K562 (cell line): ENCODE results near the gene ARHGEF38. TPM values are rescaled to one million over a fixed set of nuclear protein-coding genes. Genes with fewer than 3 reads are reported as not detected.

ENCODE experiments used
- ATAC-seq: fragments of 200-7000 bp; cut with Tn5 transposase; 3 replicates; pipeline ENCODE4 v1.9.1; 2020; ENCODE audit warnings: moderate library complexity
- BruUV-seq: library from RNA; stranded (reverse); fragments of 400-500 nt; replicated peaks from 2 replicates; lab custom pipeline; 2021; lab: Mats Ljungman, UMichigan
- CTCF ChIA-PET: fragments of 300-600 bp; formaldehyde crosslinking; extraction: SDS; loops from one replicate; lab custom pipeline; 2021; ENCODE audit warnings: low intra/inter-chr PET ratio; lab: Yijun Ruan, JAX
- POLR2A ChIA-PET: fragments of 300-600, 350-650 bp; sonication (Branson Sonifier 250); formaldehyde crosslinking; extraction: SDS; loops from one replicate; lab custom pipeline; 2021; ENCODE audit warnings: antibody characterized with exemption, inconsistent platforms; lab: Yijun Ruan, JAX
- DNase-seq, 4 experiments: peaks; one replicate each; pipeline versions ENCODE4 v3.0.0 to v3.0.0-alpha.2; 2011 to 2018; ENCODE audit warnings: low spot score in 3 of 4, mixed read lengths in 3 of 4; ENCODE audit errors: extremely low read depth in 1 of 4
- FAIRE-seq: peaks from 2 replicates; lab custom pipeline; 2011; peaks lifted over from hg19 to GRCh38; lab: Jason Lieb, UNC
- H2AFZ ChIP-seq: 2 replicates; pipeline ENCODE4 v1.6.0; 2011; ENCODE audit warnings: low read depth, low read length, control low read depth, inconsistent platforms
- H3K27ac ChIP-seq: fragments of 200-600 bp; 3 replicates; pipeline ENCODE4 v1.8.0; 2011; ENCODE audit warnings: low read depth, mild to moderate bottlenecking, control low read depth, inconsistent platforms, low read length, moderate library complexity, mixed read lengths; ENCODE audit errors: extremely low read depth
- H3K27me3 ChIP-seq, 2 experiments: fragments of 300-600 bp in 1 of 2; 2 replicates in 1 of 2; 3 replicates in 1 of 2; pipeline versions ENCODE4 v1.6.0 to v1.8.0; 2011; ENCODE audit warnings: inconsistent platforms in 2 of 2, low read length in 2 of 2, mild to moderate bottlenecking in 1 of 2, mixed read lengths in 1 of 2, moderate library complexity in 1 of 2; ENCODE audit not compliant: control insufficient read depth in 2 of 2, insufficient read depth in 2 of 2
- H3K36me3 ChIP-seq: fragments of 300-600 bp; 3 replicates; pipeline ENCODE4 v1.8.0; 2011; ENCODE audit warnings: mild to moderate bottlenecking, low read length, inconsistent platforms; ENCODE audit not compliant: control insufficient read depth, insufficient read depth
- H3K4me1 ChIP-seq, 2 experiments: fragments of 200-600 bp in 1 of 2; replicated peaks in 1 of 2; 2 replicates in 1 of 2; 3 replicates in 1 of 2; pipeline versions ENCODE4 v1.5.1 to v1.8.0; 2011; ENCODE audit warnings: inconsistent platforms in 2 of 2, low read length in 2 of 2, mild to moderate bottlenecking in 1 of 2, mixed read lengths in 1 of 2, moderate library complexity in 1 of 2; ENCODE audit not compliant: control insufficient read depth in 2 of 2, insufficient read depth in 2 of 2
- H3K4me2 ChIP-seq: 2 replicates; pipeline ENCODE4 v1.6.1; 2011; ENCODE audit warnings: low read length, control low read depth, inconsistent platforms, mixed read lengths; ENCODE audit not compliant: insufficient read depth
- H3K4me3 ChIP-seq: fragments of 200-600 bp; sonication (generic), shearing (Covaris generic); 2 replicates; pipeline ENCODE4 v1.5.1; 2016; ENCODE audit warnings: control low read depth, inconsistent platforms
- H3K79me2 ChIP-seq: fragments of 200-600 bp; 3 replicates; pipeline ENCODE4 v1.8.0; 2011; ENCODE audit warnings: low read length, inconsistent platforms; ENCODE audit not compliant: control insufficient read depth, insufficient read depth
- H3K9ac ChIP-seq, 2 experiments: 2 replicates each; pipeline versions ENCODE4 v1.6.0 to v1.6.1; 2011; ENCODE audit warnings: low read depth in 2 of 2, low read length in 2 of 2, control low read depth in 1 of 2, inconsistent platforms in 1 of 2, mild to moderate bottlenecking in 1 of 2, mixed read lengths in 1 of 2; ENCODE audit not compliant: insufficient read depth in 1 of 2
- H3K9me1 ChIP-seq: one replicate; pipeline ENCODE4 v1.6.0; 2011; ENCODE audit warnings: inconsistent platforms, mild to moderate bottlenecking, low read length, moderate library complexity; ENCODE audit not compliant: control insufficient read depth, insufficient read depth
- H3K9me3 ChIP-seq: replicated peaks from 2 replicates; pipeline ENCODE4 v1.5.1; 2011; ENCODE audit warnings: low read depth, low read length, inconsistent platforms; ENCODE audit not compliant: control insufficient read depth, insufficient read depth
- H4K20me1 ChIP-seq: replicated peaks from 2 replicates; pipeline ENCODE4 v1.6.1; 2011; ENCODE audit warnings: low read length, inconsistent platforms, mixed read lengths; ENCODE audit not compliant: control insufficient read depth, insufficient read depth
- DDX20 ChIP-seq: fragments of 450-650 bp; IDR thresholded peaks from 2 replicates; pipeline ENCODE4 v1.6.1; 2016; ENCODE audit warnings: missing genetic modification characterization, low read depth, mild to moderate bottlenecking, missing compliant biosample characterization, moderate library complexity
- EWSR1 ChIP-seq: fragments of 450-650 bp; IDR thresholded peaks from 2 replicates; pipeline ENCODE4 v1.6.1; 2018; ENCODE audit warnings: borderline replicate concordance, mild to moderate bottlenecking, low read depth, moderate library complexity; ENCODE audit not compliant: partially characterized antibody
- LEF1 ChIP-seq: fragments of 450-650 bp; IDR thresholded peaks from 2 replicates; pipeline ENCODE4 v1.6.1; 2016; ENCODE audit warnings: mild to moderate bottlenecking
- NR3C1 ChIP-seq: sonication (generic); formaldehyde crosslinking; IDR thresholded peaks from 2 replicates; pipeline ENCODE4 v1.8.1; 2022; ENCODE audit warnings: missing genetic modification reagents
- POLR3A ChIP-seq: IDR thresholded peaks from 2 replicates; pipeline ENCODE4 v1.6.1; 2011; ENCODE audit warnings: borderline replicate concordance, mild to moderate bottlenecking, moderate library complexity; ENCODE audit not compliant: insufficient read length, insufficient read depth; ENCODE audit errors: extremely low read depth
- SP2 ChIP-seq: IDR thresholded peaks from 2 replicates; pipeline ENCODE4 v1.6.1; 2011; ENCODE audit warnings: mild to moderate bottlenecking, low read depth, low read length, moderate library complexity; ENCODE audit not compliant: poor library complexity, severe bottlenecking; ENCODE audit errors: extremely low read depth
- SRSF9 ChIP-seq: fragments of 200-400 bp; formaldehyde crosslinking; IDR thresholded peaks from 2 replicates; pipeline ENCODE4 v1.6.1; 2017; ENCODE audit warnings: low read depth, low read length, borderline replicate concordance
- TEAD1 ChIP-seq, 2 experiments: fragments of 450-650 bp in 1 of 2; sonication (generic) in 1 of 2; formaldehyde crosslinking; IDR thresholded peaks; 2 replicates each; pipeline versions ENCODE4 v1.4.0 to v1.8.0; 2020 to 2022; ENCODE audit warnings: mild to moderate bottlenecking in 2 of 2, missing genetic modification reagents in 1 of 2
- ZKSCAN8 ChIP-seq: fragments of 200-800 bp; sonication (Bioruptor generic); IDR thresholded peaks from 2 replicates; pipeline ENCODE4 v1.6.1; 2016; ENCODE audit warnings: missing genetic modification characterization, missing compliant biosample characterization
- ZNF583 ChIP-seq: fragments of 250-450 bp; sonication (Bioruptor Pico); IDR thresholded peaks from 2 replicates; pipeline ENCODE4 v1.4.0; 2020
- ZSCAN32 ChIP-seq: fragments of 450-650 bp; formaldehyde crosslinking; IDR thresholded peaks from 2 replicates; pipeline ENCODE4 v1.4.0; 2020; ENCODE audit warnings: mild to moderate bottlenecking, moderate library complexity
- WGBS: fragments of 100-300 bp; shearing (Covaris generic); methylation state at CpG from one replicate; pipeline ENCODE4 v1.1.6; 2016; ENCODE audit warnings: low coverage, mixed read lengths; ENCODE audit not compliant: insufficient coverage; ENCODE audit errors: missing lambda C conversion rate; 5-methylcytosine and 5-hydroxymethylcytosine counted together
- in situ Hi-C: fragments of 300-500 bp; cut with MboI; formaldehyde crosslinking; loops from 4 replicates; pipeline ENCODE4 v1.15.0; 2018; ENCODE audit warnings: inconsistent platforms, mixed read lengths
- intact Hi-C: fragments of 100-400 bp; cut with micrococcal nuclease; formaldehyde crosslinking; loops from 2 replicates; pipeline ENCODE4 v1.14.2; 2022
- polyA plus RNA-seq, 8 experiments: library from polyadenylated mRNA; depleted of rRNA in 4 of 8; stranded (reverse) in 5 of 8; unstranded in 3 of 8; fragments of >200 nt; fragmentation: Nextera tagmentation in 2 of 8; fragmentation: Illumina TruSeq in 1 of 8; extraction: Ambion mirVana in 2 of 8; extraction: Trizol in 1 of 8; gene quantifications; 2 replicates each; pipeline versions ENCODE4 v1.2.1 to v1.2.3, GENCODE V29; 2011 to 2014; ENCODE audit warnings: inconsistent platforms in 1 of 8, missing spikeins in 1 of 8
- total RNA-seq, 7 experiments: library from RNA; depleted of rRNA in 6 of 7; stranded (reverse); fragments of >200 nt in 6 of 7; fragmentation: Illumina TruSeq in 2 of 7; extraction: Trizol in 2 of 7; gene quantifications; 2 replicates each; pipeline versions ENCODE4 v1.2.1 to v1.2.3, GENCODE V29; 2011 to 2021; ENCODE audit warnings: low replicate concordance in 1 of 7
- TF ChIP-seq, protein P1 (sequence below): sonication (generic); formaldehyde crosslinking; IDR thresholded peaks from 2 replicates; pipeline ENCODE4 v1.8.1; 2023; ENCODE audit warnings: missing genetic modification reagents, mild to moderate bottlenecking, borderline replicate concordance
- TF ChIP-seq, protein P2 (sequence below), 2 experiments: IDR thresholded peaks; 2 replicates each; pipeline ENCODE4 v1.6.1; 2012; ENCODE audit warnings: improper control_type of control experiment in 2 of 2, low read depth in 2 of 2, low read length in 2 of 2, borderline replicate concordance in 1 of 2
- TF ChIP-seq, protein P3 (sequence below): fragments of 450-650 bp; IDR thresholded peaks from 2 replicates; pipeline ENCODE4 v1.6.1; 2018; ENCODE audit warnings: mild to moderate bottlenecking, low read depth; ENCODE audit not compliant: partially characterized antibody

Gene ARHGEF38
- total and polyA plus RNA-seq, 9 of the 15 experiments (the other 6 are each of a cell fraction or from before 2014, with no cell fraction given), result 0.17 TPM; not detected in 8

DNA sequence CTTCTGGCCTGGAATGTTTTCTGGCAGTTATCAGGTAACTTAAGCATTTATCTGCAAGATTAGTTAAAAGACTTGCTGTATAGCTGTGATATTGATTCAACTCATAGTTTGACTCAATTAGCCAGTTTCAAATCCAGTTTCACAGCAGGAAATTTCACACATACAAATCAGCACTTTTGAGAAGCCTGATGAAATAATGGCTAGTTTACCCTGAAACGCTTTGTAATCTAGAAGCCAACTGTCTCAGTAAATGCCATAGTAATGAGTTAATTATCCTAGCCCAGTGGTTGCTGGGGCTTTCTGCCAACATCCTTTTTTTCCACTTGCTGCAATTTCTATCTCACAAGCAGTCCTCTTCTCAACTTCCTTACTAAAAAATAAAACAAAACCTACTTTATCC is 53.1 kb downstream of the ARHGEF38 start:
- Histone ChIP-seq H3K4me1 (no peaks in the 10 kb centered on the region), H4K20me1 (no peaks in the 10 kb centered on the region), H3K9me3 (no peaks in the 10 kb centered on the region), H2AFZ (no peak overlapping the region), H3K9ac (no peak overlapping the region), H3K27ac (no peak overlapping the region), H3K79me2 (no peaks in the 10 kb centered on the region), H3K4me3 (no peak overlapping the region), H3K9me1 (no peaks in the 10 kb centered on the region), H3K36me3 (no peaks in the 10 kb centered on the region), H3K4me2 (no peak overlapping the region), H3K27me3 (no peaks in the 10 kb centered on the region)
- POLR2A ChIA-PET, result no interaction called here
- DNase-seq, result no peak
- no peak for ATAC-seq
- BruUV-seq, result no TSS peak
- intact Hi-C loops (no loop called here), in situ Hi-C loops (no loop called here)
- no peak for FAIRE-seq
- 0% methylated on average over 1 of the region's 1 CpG for WGBS
- CTCF ChIA-PET, result no interaction called here
- no peak for TF ChIP-seq LEF1
- no peak for TF ChIP-seq POLR3A
- TF ChIP-seq, protein P1, sequence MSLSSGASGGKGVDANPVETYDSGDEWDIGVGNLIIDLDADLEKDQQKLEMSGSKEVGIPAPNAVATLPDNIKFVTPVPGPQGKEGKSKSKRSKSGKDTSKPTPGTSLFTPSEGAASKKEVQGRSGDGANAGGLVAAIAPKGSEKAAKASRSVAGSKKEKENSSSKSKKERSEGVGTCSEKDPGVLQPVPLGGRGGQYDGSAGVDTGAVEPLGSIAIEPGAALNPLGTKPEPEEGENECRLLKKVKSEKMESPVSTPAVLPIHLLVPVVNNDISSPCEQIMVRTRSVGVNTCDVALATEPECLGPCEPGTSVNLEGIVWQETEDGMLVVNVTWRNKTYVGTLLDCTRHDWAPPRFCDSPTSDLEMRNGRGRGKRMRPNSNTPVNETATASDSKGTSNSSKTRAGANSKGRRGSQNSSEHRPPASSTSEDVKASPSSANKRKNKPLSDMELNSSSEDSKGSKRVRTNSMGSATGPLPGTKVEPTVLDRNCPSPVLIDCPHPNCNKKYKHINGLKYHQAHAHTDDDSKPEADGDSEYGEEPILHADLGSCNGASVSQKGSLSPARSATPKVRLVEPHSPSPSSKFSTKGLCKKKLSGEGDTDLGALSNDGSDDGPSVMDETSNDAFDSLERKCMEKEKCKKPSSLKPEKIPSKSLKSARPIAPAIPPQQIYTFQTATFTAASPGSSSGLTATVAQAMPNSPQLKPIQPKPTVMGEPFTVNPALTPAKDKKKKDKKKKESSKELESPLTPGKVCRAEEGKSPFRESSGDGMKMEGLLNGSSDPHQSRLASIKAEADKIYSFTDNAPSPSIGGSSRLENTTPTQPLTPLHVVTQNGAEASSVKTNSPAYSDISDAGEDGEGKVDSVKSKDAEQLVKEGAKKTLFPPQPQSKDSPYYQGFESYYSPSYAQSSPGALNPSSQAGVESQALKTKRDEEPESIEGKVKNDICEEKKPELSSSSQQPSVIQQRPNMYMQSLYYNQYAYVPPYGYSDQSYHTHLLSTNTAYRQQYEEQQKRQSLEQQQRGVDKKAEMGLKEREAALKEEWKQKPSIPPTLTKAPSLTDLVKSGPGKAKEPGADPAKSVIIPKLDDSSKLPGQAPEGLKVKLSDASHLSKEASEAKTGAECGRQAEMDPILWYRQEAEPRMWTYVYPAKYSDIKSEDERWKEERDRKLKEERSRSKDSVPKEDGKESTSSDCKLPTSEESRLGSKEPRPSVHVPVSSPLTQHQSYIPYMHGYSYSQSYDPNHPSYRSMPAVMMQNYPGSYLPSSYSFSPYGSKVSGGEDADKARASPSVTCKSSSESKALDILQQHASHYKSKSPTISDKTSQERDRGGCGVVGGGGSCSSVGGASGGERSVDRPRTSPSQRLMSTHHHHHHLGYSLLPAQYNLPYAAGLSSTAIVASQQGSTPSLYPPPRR (CRISPR knock-in tag), result no peak
- no peak for TF ChIP-seq DDX20
- TF ChIP-seq, protein P2, sequence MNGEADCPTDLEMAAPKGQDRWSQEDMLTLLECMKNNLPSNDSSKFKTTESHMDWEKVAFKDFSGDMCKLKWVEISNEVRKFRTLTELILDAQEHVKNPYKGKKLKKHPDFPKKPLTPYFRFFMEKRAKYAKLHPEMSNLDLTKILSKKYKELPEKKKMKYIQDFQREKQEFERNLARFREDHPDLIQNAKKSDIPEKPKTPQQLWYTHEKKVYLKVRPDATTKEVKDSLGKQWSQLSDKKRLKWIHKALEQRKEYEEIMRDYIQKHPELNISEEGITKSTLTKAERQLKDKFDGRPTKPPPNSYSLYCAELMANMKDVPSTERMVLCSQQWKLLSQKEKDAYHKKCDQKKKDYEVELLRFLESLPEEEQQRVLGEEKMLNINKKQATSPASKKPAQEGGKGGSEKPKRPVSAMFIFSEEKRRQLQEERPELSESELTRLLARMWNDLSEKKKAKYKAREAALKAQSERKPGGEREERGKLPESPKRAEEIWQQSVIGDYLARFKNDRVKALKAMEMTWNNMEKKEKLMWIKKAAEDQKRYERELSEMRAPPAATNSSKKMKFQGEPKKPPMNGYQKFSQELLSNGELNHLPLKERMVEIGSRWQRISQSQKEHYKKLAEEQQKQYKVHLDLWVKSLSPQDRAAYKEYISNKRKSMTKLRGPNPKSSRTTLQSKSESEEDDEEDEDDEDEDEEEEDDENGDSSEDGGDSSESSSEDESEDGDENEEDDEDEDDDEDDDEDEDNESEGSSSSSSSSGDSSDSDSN (IDR thresholded peaks at IDR 0.05; ENCODE audit: borderline replicate concordance in 1 of 2, low read depth in 2 of 2, low read length in 2 of 2), result no peak
- no peak for TF ChIP-seq ZKSCAN8 (CRISPR knock-in tag)
- TF ChIP-seq ZNF583, result no peak
- no peak for TF ChIP-seq SRSF9
- no peak for TF ChIP-seq EWSR1
- TF ChIP-seq SP2, result no peak
- TF ChIP-seq NR3C1 (CRISPR knock-in tag), result no peak
- TF ChIP-seq, protein P3, sequence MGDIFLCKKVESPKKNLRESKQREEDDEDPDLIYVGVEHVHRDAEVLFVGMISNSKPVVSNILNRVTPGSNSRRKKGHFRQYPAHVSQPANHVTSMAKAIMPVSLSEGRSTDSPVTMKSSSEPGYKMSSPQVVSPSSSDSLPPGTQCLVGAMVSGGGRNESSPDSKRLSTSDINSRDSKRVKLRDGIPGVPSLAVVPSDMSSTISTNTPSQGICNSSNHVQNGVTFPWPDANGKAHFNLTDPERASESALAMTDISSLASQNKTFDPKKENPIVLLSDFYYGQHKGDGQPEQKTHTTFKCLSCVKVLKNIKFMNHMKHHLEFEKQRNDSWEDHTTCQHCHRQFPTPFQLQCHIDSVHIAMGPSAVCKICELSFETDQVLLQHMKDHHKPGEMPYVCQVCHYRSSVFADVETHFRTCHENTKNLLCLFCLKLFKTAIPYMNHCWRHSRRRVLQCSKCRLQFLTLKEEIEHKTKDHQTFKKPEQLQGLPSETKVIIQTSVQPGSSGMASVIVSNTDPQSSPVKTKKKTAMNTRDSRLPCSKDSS, result no peak
- no peak for TF ChIP-seq TEAD1 (CRISPR knock-in tag; IDR thresholded peaks at IDR 0.05)
- TF ChIP-seq ZSCAN32 (CRISPR knock-in tag), result no peak
